T-helper 17 cell (primary cell): Measurements from ENCODE around the gene MAP3K5. TPM values are rescaled to one million over a fixed set of nuclear protein-coding genes. Genes with fewer than 3 reads are reported as not detected.

ENCODE experiments used
- ATAC-seq: fragments of 150-1000 bp; cut with Tn5 transposase; 2 replicates; pipeline ENCODE4 v1.10.0; 2021; ENCODE audit warnings: mild to moderate bottlenecking, moderate library complexity
- DNase-seq, 3 donors: peaks; one replicate each; pipeline versions ENCODE4 v3.0.0 to v3.0.0-alpha.2; 2020 to 2021
- H3K9me3 ChIP-seq: one replicate; pipeline ENCODE4 v1.7.0; 2013; ENCODE audit warnings: low read length, mild to moderate bottlenecking; ENCODE audit not compliant: control insufficient read depth, poor library complexity, severe bottlenecking
- H3K27ac Mint-ChIP-seq: one replicate; pipeline ENCODE4 v1.8.0; 2022; ENCODE audit warnings: mild to moderate bottlenecking, moderate library complexity, mixed read lengths
- H3K27me3 Mint-ChIP-seq: one replicate; pipeline ENCODE4 v1.8.0; 2022; ENCODE audit warnings: mixed read lengths
- H3K36me3 Mint-ChIP-seq: one replicate; pipeline ENCODE4 v1.8.0; 2022; ENCODE audit warnings: low read depth, mixed read lengths
- H3K4me1 Mint-ChIP-seq: one replicate; pipeline ENCODE4 v1.8.0; 2022; ENCODE audit warnings: mild to moderate bottlenecking, mixed read lengths
- H3K4me3 Mint-ChIP-seq: one replicate; pipeline ENCODE4 v1.8.0; 2022; ENCODE audit warnings: mild to moderate bottlenecking, moderate library complexity, mixed read lengths
- total RNA-seq, 4 donors: library from RNA in 2 of 4; stranded (reverse) in 2 of 4; gene quantifications; one replicate each; pipeline ENCODE4 v1.2.3 and lab custom pipeline; 2022 to 2026

MAP3K5 gene
- total RNA-seq, 2 donors from 2014 or later: 35.6 to 40.3 TPM

DNA sequence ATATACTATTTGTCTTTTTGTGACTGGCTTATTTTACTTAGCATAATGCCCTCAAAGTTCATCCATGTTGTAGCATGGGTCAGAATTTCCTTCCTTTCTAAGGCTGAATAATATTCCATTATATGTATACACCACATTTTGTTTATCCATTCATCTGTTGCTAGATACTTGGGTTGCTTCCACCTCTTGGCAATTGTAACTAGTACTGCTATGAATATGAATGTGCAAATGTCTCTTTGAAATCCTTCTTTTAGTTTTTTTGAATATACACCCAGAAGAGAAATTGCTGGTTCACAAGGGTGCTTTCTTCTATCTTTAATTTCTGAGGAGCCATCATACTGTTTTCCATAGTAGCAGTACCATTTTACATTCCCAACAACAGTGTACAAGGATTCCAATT is 220.8 kb downstream of the MAP3K5 start:
- Mint-ChIP-seq H3K4me3 (no peak overlapping the region), H3K4me1 (peaks cover 5% of the 10 kb centered on the region), H3K27me3 (no peaks in the 10 kb centered on the region), H3K36me3 (peaks cover 18% of the 10 kb centered on the region), H3K27ac (no peak overlapping the region)
- no peak for ATAC-seq
- DNase-seq: no peak
- H3K9me3 ChIP-seq: no peaks in the 10 kb centered on the region

DNA sequence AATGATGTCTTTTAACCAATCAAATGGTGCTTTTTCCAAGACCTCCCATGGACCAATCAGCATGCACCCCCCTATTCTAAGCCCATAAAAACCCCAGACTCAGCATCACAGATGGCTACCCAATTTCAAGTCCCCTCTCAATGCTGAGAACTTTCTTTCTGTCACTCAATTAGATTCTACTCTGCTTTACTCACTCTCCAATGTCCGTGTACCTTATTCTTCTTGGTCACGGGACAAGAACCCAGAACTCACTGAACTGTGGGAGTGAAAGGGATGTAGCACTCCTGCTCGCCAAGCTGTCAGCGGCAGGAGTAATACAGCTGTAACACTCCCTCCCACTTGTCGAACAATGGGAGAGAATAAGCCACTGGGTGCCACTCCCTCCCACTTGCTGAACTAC is 221.2 kb downstream of the MAP3K5 start:
- Mint-ChIP-seq H3K4me3 (no peak overlapping the region), H3K36me3 (peaks cover 18% of the 10 kb centered on the region), H3K4me1 (peaks cover 5% of the 10 kb centered on the region), H3K27me3 (no peaks in the 10 kb centered on the region), H3K27ac (no peak overlapping the region)
- ATAC-seq: no peak
- DNase-seq: no peak
- H3K9me3 ChIP-seq: no peaks in the 10 kb centered on the region

DNA sequence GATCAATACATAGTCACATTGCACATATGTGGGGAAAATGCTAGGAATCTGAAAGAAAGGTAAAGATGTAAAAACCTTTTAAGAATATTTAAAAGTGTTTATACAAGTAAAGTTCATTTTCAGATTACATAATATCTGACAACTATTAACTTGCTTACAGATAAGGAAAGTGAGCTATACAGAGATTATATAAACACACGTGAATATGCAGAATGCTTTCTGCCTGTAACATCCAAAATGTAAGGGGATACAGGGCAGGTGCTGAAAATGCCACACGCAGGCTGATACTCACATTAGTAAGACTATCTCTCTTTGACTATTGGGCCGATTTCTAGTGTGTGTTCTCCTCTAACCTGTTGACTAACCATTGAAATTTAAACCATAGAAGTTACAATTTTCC is 224.1 kb downstream of the MAP3K5 start:
- peaks cover 8% of the 10 kb centered on the region for H3K36me3 Mint-ChIP-seq
- no peak for ATAC-seq
- peak overlapping the region; percentile 54 for H3K27ac Mint-ChIP-seq
- H3K4me3 Mint-ChIP-seq: no peak overlapping the region
- DNase-seq: no peak
- peaks cover 15% of the 10 kb centered on the region for H3K4me1 Mint-ChIP-seq
- no peaks in the 10 kb centered on the region for H3K27me3 Mint-ChIP-seq
- H3K9me3 ChIP-seq: no peaks in the 10 kb centered on the region

DNA sequence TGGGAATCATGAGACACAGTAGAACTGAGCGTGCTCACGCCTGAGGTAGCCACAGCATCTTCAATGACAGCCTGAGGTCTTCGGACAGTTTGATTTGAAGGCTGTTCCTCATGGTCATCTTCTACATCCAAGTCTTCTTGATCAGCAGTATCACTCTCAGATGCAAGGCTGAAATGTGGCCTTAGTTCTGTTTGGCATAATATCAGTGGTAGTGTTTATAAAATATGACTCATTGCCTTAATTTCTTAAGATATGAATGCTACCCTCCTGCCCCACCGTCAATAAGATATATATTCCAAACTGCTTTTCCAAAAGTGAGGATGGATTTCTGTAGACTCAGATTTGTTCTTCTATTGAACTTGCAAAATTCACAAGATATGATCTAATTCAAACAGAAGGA is 224.6 kb downstream of the MAP3K5 start:
- Mint-ChIP-seq H3K27me3 (no peaks in the 10 kb centered on the region), H3K4me1 (peaks cover 15% of the 10 kb centered on the region), H3K4me3 (no peak overlapping the region), H3K36me3 (peaks cover 8% of the 10 kb centered on the region), H3K27ac (no peak overlapping the region)
- no peaks in the 10 kb centered on the region for H3K9me3 ChIP-seq
- ATAC-seq (no peak), DNase-seq (no peak)

DNA sequence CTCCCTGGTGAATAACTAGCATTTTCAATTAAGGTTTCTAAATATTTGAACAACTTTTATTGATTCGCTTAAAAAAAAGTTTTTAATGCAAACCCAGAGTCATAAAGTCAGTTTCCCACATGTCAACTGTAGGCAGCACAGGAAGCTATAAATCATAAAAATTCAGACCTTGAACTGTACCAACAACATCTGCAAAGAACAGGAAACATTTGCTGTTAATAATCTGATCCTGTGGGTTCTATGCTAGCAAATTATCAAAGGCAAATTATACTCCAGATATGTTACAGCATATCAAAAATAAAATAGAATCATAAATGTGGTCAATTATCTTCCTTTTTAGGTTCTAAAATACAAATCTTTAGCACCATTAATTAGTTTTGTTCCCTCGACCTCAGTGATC is 225.4 kb downstream of the MAP3K5 start:
- H3K9me3 ChIP-seq: no peaks in the 10 kb centered on the region
- Mint-ChIP-seq H3K4me3 (no peak overlapping the region), H3K27me3 (no peaks in the 10 kb centered on the region), H3K27ac (no peak overlapping the region), H3K36me3 (peaks cover 8% of the 10 kb centered on the region), H3K4me1 (peaks cover 15% of the 10 kb centered on the region)
- DNase-seq (no peak), ATAC-seq (no peak)

DNA sequence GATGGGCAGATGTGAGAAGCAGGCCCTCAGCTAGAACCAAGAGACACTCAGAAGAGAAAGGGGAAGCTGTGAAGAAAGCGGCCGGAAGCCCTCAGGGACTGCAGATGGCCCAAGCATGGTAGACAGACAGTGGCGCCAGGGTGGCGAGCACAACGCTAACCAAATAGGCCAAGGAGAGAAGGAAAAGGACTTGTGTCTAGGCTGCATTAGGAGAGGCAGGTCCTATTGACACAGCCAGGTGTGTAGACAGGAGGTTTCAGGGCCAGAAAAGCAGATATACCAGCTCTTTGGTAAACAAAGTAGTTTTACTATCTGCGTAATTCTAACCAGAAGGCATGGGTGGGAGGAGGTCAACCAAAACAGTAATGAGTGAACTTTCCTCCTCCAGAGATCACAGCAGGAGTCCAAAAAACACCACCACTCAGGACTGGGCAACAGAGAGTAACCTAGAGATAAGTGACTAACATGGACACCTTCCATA is 226.2 kb downstream of the MAP3K5 start:
- no peaks in the 10 kb centered on the region for H3K27me3 Mint-ChIP-seq
- no peak for DNase-seq

DNA sequence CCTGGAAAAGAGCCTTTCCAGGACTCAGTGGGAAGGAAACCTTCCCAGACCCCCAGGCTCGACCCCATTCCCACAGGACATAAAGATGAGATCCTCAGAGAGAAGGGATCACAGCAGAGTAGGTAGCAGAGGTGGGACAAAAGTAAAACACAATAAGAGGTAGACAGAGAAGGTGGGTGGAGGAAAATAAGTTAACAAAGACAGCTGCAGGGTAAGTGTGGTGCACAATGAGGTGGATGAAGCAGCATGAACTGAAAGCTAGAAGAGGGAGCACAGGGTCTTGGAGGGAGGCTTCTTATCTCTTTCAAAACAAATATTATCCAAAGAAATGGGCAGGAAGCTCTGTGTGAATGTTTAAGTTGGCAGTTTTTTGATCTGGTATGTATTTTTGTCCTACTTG is 228.1 kb downstream of the MAP3K5 start:
- DNase-seq (no peak), ATAC-seq (no peak)
- Mint-ChIP-seq H3K4me1 (peaks cover 15% of the 10 kb centered on the region), H3K36me3 (peaks cover 8% of the 10 kb centered on the region), H3K27ac (no peak overlapping the region), H3K4me3 (no peak overlapping the region), H3K27me3 (no peaks in the 10 kb centered on the region)
- no peaks in the 10 kb centered on the region for H3K9me3 ChIP-seq

More for the DNA sequence above, 226.2 kb downstream of the MAP3K5 start:
- peaks cover 15% of the 10 kb centered on the region for H3K4me1 Mint-ChIP-seq
- H3K4me3 Mint-ChIP-seq: no peak overlapping the region
- no peak for ATAC-seq
- H3K36me3 Mint-ChIP-seq: peaks cover 10% of the 10 kb centered on the region
- H3K9me3 ChIP-seq: no peaks in the 10 kb centered on the region
- peak overlapping the region; percentile 59 for H3K27ac Mint-ChIP-seq

DNA sequence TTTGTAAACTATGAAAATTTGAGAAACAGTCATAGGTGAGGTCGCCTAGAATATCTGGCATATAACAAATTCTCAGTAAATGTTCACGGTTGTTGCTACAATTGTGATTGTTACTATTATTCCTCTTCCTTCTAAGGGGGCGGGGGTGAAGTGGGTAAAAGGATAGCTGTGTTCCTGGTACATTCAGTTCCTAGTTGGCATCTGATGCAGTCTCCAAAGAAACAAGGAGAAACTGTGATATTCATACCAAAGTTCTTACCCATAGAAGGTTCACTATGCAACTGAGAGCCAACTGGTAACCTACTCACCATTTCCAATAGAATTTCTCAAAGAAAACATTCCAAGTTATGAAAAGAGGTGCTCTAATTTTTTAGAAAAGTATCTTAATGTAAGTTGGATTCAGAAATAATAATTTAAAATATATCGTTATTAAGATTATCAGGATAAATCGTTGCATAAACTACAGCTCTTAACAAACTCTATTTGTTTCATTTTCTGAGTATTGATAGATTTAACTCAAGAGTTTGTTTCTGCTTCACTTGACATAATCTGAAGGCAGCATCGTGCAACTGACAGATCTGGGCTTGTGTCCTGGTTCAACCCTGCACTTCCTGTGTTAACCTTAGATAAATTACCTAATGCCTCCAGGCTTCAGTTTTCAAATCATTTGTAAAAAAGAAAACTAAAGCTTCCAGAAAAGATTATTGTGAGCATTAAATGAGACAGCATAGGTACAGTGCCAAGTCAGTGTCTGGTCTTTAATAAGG is 228.7 kb downstream of the MAP3K5 start:
- H3K4me1 Mint-ChIP-seq: peaks cover 15% of the 10 kb centered on the region
- ATAC-seq (no peak), DNase-seq (no peak)
- no peaks in the 10 kb centered on the region for H3K27me3 Mint-ChIP-seq
- H3K27ac Mint-ChIP-seq: no peak overlapping the region
- no peaks in the 10 kb centered on the region for H3K9me3 ChIP-seq
- H3K4me3 Mint-ChIP-seq: no peak overlapping the region
- peaks cover 8% of the 10 kb centered on the region for H3K36me3 Mint-ChIP-seq

DNA sequence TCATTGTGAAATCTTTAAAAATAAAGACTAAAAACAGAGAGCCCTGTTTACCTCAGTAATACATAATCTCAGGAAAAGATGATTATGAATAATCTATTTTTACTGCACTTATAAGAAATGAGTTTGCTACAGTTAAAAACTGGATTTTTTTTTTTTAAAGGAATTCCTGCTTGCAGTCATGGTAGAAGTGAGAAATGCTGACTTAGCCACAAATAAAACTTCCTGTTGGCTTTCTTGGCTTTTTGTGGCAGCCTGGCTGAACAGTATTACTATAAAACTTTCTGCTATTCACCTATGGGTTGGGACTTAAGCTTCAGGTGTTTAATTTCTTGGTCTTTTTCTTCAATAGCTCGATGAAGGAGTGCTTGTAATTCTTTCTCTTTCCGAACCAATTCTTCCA is 230.1 kb downstream of the MAP3K5 start:
- DNase-seq (no peak), ATAC-seq (no peak)
- Mint-ChIP-seq H3K36me3 (peaks cover 11% of the 10 kb centered on the region), H3K4me3 (no peak overlapping the region), H3K27ac (no peak overlapping the region), H3K27me3 (no peaks in the 10 kb centered on the region), H3K4me1 (peaks cover 12% of the 10 kb centered on the region)
- no peaks in the 10 kb centered on the region for H3K9me3 ChIP-seq

DNA sequence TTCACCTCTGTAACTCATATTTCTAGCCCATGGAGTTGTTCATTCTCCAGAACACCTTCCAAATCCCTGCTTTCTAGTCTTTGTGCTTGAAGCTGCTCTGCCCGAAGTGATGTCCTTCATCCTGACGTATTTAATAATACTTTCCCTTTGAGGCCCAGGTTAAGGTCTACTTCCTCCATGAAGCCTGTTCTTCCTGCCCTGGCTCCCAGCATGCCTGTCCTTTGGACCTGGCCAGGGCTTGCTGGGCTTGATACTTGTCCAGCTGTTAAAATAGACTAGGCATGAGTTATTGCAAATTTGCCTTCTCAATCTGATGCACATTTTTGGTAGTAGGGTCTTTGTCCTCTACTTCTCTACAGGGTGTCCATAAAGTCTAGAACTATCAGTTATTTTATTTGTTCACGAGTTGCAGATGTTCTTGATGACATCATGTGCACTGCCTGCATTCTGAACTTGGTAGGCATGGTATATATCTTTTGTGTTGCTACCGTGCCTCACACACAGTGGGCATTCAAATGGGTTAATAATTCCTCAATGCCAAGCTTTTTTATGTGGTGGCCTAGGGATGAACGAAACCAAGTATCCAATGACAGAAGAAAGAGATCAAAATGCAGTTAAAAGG is 239.0 kb downstream of the MAP3K5 start:
- no peaks in the 10 kb centered on the region for H3K9me3 ChIP-seq
- DNase-seq (no peak), ATAC-seq (no peak)
- Mint-ChIP-seq H3K27me3 (peaks cover 12% of the 10 kb centered on the region), H3K4me1 (peaks cover 7% of the 10 kb centered on the region), H3K4me3 (no peak overlapping the region), H3K27ac (peak overlapping the region; percentile 45), H3K36me3 (peaks cover 5% of the 10 kb centered on the region)

DNA sequence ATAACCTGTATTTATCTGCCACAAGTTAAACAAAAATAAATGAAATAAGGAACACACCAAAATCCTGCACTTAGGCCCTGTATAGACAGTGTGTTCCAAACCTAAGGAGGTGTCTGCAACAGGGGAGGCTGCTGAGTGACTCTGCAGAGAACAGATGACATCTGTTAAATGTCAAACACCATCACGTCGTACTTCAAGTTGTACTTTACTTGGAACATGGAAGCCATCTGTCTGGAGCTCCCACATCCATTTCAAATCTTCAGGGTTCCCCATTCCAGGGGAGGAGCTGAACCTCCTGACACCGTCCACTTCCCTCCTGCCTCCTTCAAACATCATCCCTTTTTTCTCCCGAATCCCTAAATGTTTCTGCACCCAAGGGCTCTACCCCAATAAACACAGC is 240.2 kb downstream of the MAP3K5 start:
- no peak overlapping the region for H3K27ac Mint-ChIP-seq
- H3K9me3 ChIP-seq: no peaks in the 10 kb centered on the region
- H3K4me1 Mint-ChIP-seq: peaks cover 7% of the 10 kb centered on the region
- DNase-seq (no peak), ATAC-seq (no peak)
- H3K27me3 Mint-ChIP-seq: peaks cover 23% of the 10 kb centered on the region
- no peaks in the 10 kb centered on the region for H3K36me3 Mint-ChIP-seq
- H3K4me3 Mint-ChIP-seq: peak overlapping the region; percentile 31

DNA sequence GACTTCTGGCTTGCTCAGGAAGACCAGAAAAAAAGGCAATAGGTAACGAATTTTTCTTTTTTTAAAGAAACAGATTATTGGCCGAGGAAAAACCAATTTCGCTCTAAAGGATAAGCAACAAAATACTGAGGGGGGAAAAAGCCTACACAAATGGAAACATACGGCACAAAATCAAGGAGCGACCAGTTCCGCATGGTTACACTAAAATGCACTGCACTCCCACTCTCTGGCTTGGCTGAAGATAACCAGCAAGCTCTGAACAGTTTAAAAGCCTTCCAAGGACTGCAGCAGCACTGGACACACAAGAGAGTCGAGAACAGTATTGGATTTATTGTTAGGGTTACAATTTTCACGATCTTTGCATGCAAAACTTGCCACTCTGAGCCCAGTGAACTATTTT is 241.2 kb downstream of the MAP3K5 start:
- no peak for ATAC-seq
- no peaks in the 10 kb centered on the region for H3K9me3 ChIP-seq
- peaks cover 4% of the 10 kb centered on the region for H3K36me3 Mint-ChIP-seq
- peak overlapping the region; percentile 43 for H3K27ac Mint-ChIP-seq
- H3K4me1 Mint-ChIP-seq: peaks cover 7% of the 10 kb centered on the region
- DNase-seq: no peak
- H3K27me3 Mint-ChIP-seq: peaks cover 32% of the 10 kb centered on the region
- H3K4me3 Mint-ChIP-seq: peak overlapping the region; percentile 62

DNA sequence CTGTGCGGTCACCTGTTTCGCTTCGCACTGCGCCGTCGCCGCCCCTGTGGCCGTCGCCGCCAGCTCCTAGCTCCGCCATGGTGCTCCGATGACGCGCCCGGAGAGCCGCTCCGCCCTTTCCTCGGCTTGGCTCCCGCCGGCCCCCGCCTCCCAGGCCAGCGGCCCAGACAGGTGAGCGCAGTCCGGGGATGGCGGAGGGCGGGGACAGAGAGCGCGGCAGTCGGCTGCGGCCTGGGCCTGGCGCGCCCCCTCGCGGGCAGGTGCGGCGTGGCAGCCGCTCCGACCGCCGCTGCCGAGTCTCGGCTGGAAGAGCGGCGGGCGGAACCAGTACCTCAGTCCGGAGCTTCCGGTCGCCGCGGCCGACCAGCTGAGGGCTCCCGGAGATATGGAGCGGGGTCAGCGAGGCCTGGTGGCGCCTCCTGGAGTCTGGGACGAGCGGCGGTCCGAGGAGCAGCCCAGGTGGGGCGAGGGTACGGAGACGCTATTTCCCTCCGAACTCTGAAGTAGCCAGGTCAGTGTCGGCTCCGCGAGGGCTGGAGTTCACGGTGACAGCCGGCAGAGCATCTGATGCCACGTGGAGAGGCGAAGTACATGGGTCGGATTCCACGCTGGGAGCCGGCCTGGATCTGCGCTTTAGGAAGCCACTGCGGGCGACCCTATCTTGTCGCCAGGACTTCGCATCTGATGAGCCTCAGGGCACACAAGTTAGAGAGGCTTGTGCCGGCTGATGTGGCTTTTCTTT is 241.8 kb downstream of the MAP3K5 start, which contains the start of gene MAP7:
TSS of gene MAP7 (minus strand) at position 93 of the 742 bp plus-strand sequence. CDS start at position 79, 14 bp downstream.
- no peaks in the 10 kb centered on the region for H3K9me3 ChIP-seq
- peak within 1 kb of the TSS; percentile 83 for H3K4me3 Mint-ChIP-seq
- peaks cover 7% of the 10 kb centered on the region for H3K4me1 Mint-ChIP-seq
- H3K36me3 Mint-ChIP-seq: peaks cover 4% of the 10 kb centered on the region
- peak within 1 kb of the TSS; percentile 43 for H3K27ac Mint-ChIP-seq
- ATAC-seq: peak; percentile 91
- DNase-seq: peak; percentile 61 to 69 (median 62)
- H3K27me3 Mint-ChIP-seq: peaks cover 35% of the 10 kb centered on the region
